HG02642 (cell line): ENCODE data around the gene SLC44A4.
"Not testable (repeated sequence)": the region's sequence is repeated elsewhere in the genome, so short reads cannot be mapped to it uniquely, and the experiment has no call there.

Source experiments
- ATAC-seq: cut with Tn5 transposase; IDR thresholded peaks from one replicate; pipeline ENCODE4 v1.9.1; 2021; ENCODE audit warnings: mild to moderate bottlenecking; ENCODE audit not compliant: unreplicated experiment, poor library complexity

SLC44A4 gene

GRCh38 chr6:31878726-31879125 is at the start of gene SLC44A4:
SLC44A4 (minus strand) TSS chr6:31878997; CDS start chr6:31878980, 17 bp downstream.
- no peak for ATAC-seq

GRCh38 chr6:31928672-31928939 is 49.8 kb upstream of the SLC44A4 start:
- ATAC-seq: no peak

- ATAC-seq: no peak
Measured at GRCh38 chr6:31927863-31928671, 49.3 kb upstream of the SLC44A4 start.

DNA sequence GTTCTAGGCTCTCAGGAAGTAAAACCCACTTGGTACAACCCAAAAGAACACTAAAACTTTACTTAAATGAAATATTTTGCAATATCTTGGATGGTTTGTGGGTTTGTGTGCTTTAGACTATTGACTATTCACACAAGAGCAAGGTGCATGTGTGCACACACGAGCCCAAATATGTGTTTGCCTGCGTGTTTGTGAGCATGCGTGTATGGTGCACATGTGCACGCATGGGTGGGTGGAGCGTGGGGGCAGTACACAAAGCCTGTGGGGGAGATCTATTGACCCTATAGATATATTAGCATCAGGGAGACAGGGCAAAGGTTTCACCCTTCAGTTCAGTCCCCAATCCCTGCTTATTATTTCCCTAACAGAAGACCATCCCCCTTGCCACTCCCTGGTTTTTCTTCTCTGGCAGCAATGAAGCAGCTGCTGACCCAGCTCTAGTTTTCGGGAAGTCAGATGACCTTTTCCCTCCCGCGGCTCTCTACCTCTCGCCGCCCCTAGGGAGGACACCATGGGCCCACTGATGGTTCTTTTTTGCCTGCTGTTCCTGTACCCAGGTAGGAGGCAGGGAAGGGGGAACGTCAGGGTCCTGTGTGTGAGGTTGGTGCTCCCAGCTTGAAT is 48.6 kb upstream of the SLC44A4 start, which contains the start of gene C2:
Gene C2 (plus strand): TSS at position 476 of the 621 bp plus-strand sequence. CDS start 36 bp downstream, at position 512.
- ATAC-seq: no peak

GRCh38 chr6:31922942-31923341 is 44.1 kb upstream of the SLC44A4 start:
- no peak for ATAC-seq

DNA sequence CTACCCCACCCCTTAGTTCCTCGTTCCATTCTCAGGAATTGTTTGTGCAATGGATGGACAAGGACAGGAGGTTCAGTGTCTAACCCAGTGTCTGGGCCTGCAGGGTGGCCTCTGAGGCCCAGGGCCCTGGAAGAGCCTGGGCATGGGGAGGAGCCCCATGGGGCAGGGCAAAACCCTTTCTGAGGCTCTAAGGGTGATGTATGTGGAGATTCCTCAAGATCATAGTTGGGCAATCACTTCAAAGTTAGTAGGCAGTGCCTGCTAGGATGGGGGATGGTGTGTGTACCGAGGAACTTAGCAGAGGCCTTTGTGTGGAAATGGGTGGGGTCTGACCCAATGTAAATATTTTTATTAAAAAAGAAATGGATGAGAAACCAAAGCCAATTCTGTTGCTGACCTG is 42.0 kb upstream of the SLC44A4 start:
- ATAC-seq: no peak

DNA sequence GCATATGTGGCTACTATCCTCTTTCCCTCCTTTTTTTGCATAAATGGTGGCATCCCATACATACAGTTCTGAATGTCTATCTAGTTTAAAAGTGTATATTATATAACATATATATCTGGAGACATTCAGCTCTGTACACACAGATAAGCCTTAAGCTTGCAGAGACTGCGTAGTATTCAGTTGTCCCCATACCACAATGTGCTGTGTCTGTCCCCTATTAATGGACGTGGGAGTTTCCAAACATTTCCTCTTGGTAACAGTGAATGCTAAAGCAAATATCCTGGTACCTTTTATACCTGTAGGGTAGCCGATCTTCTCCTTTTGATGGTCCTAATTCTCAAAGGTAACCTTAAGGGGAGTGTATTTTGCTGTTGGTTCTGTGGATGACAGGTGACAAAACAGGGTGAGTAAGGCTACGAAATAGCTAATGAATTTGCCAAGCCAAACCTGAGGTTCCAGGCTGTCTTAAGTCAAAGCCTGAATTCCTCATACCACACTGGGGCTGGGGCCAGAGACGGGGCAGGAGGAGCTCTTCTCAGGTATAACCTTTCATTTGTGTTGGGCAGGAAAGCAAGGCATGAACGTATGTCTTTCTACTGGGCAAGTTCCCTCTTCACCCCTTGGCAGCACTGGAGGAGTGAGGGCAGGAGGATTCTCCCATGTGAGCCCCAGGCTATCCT is 41.0 kb upstream of the SLC44A4 start:
- ATAC-seq: no peak

GRCh38 chr6:31918069-31918720 is 39.4 kb upstream of the SLC44A4 start:
- no peak for ATAC-seq

GRCh38 chr6:31915756-31916155 is 37.0 kb upstream of the SLC44A4 start:
- no peak for ATAC-seq

- ATAC-seq: no peak
Measured at GRCh38 chr6:31915351-31915750, 36.6 kb upstream of the SLC44A4 start.

DNA sequence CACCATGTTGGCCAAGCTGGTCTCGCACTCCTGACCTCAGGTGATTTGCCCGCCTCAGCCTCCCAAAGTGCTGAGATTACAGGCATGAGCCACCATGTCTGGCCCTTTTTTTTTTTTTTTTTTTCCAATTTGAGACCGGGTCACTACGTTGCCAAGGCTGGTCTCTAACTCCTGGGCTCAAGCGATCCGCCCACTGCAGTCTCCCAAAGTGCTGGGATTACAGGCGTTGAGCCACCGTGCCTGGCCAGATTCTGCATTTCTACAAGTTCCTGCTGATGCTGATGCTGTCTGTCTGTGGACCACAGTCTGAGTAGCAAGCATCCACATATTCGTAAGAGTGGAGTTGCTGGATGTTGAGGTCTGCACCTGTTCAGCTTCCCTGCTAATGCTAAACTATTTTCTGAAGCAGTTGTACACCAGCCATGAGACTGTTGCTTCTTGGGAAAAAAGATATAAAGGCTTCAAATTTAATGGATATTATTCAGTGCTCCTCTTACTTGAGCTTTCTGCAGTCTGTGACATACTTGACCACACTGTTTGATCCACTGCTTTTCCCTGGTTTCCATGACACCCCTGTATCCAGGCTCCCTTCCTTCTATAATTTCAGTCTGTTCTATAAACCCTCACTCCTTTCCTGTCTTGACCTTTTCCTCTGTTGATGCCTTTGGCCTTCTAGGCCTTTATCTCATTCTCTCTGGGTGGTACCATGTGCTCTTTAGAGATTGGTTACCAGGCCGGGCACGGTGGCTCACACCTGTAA is 33.2 kb upstream of the SLC44A4 start:
- ATAC-seq: no peak

GRCh38 chr6:31909298-31909697 is 30.5 kb upstream of the SLC44A4 start:
- not testable (repeated sequence) for ATAC-seq

DNA sequence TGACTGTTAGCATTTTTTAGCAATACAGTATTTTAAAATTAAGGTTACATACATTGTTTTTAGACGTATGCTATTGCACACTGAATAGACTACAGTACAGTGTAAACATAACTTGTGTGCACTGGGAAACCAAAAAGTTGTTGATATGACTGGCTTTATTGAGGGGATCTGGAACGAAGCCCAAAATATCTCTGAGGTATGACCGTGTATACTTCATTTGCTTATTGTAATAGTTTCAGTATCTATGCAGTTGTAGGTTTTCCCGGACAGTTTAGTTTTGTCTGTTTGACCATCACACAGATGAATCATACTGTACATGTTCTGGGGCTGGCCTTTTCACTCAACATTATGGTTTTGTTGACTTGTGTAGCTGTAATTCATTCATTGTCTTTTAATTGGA is 30.0 kb upstream of the SLC44A4 start:
- ATAC-seq: peak; percentile 67

- not testable (repeated sequence) for ATAC-seq
Measured at GRCh38 chr6:31908255-31908654, 29.5 kb upstream of the SLC44A4 start.

GRCh38 chr6:31907158-31907813 is 28.5 kb upstream of the SLC44A4 start:
- ATAC-seq: no peak

DNA sequence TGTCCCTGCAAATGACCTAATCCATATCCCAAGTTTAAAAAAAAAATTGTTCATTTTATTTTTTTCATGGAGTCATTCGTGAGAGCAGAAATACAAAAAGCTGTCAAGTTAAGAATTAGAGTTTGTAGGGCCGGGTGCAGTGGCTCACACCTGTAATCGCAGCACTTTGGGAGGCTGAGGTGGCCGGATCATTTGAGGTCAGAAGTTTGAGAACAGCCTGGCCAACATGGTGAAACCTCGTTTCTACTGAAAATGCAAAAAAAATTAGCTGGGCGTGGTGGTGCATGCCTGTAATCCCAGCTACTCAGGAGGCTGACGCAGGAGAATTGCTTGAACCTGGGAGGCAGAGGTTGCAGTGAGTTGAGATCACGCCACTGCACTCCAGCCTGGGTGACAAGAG is 27.9 kb upstream of the SLC44A4 start:
- not testable (repeated sequence) for ATAC-seq

DNA sequence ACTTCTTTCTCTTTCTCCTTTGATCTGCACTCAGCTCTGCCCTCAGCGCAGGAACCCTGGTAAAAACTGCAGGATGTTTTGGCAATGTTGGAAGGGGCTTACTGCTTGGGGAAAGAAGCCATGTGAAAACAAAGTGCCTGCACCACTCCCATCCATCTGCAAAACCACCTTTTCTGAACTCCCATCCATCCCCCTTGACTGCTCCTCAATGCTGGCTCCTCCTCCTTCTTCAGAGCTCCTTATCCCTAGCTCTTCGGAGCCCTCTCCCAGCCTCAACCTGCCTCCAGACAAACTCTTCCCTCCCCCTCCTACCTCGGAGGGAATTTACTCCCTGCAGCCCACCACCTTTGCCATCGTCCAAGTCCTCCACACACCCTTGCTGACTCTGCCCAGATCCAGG is 27.3 kb upstream of the SLC44A4 start:
- ATAC-seq: no peak

- no peak for ATAC-seq
Measured at GRCh38 chr6:31905041-31905440, 26.2 kb upstream of the SLC44A4 start.

DNA sequence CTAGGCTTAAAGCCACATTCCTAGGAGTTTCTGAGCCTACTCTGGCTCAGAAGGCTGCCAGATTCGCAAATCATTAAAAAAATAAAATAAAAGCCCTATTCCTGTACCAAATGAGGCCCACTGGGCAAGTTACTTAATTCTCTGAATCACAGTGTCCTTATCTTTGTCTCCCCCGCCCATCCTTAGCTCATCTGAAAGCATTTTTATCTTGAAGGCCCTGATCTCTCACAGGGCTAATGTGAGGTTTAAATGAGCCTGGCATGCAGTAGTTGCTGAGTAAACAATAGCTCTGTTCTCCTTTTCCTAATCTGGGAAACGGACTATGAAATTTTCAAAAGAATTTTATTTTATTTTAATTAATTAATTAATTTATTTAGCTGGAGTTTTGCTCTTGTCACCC is 25.2 kb upstream of the SLC44A4 start:
- no peak for ATAC-seq
